Measurements from ENCODE around the gene CXCL6. TPM values are rescaled to one million over a fixed set of nuclear protein-coding genes. Genes with fewer than 3 reads are reported as not detected.

CXCL6 gene
- total RNA-seq, 1 experiment from 2014 or later = not detected

DNA sequence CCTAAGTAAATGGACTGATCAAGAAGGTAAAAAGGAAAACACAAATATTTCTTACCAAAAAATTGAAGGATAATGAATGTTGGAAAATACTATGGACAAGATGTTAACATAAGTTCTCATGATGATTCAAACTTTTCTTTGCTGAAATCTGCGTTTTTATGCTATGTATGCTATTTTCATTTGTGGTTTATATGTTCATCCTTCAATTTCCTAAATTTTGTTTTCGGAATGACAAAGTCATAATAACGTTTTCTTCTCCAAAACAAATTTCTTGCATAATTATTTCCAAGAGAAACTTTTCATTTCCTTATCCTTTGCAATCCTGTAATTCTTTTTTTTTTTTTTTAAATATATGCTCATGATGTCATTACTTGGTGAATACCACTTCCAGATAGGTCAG, 24.4 kb downstream of the CXCL6 start:
- in situ Hi-C loops (cut with HindIII; ENCODE audit: low pct_unique_long_range_greater_than_20kb, low sequenced_read_pairs) = no loop called here
- no peak for DNase-seq (ENCODE audit: low read depth)

GRCh38 chr4:73862322-73862721, 25.8 kb downstream of the CXCL6 start:
- in situ Hi-C loops (cut with HindIII; ENCODE audit: low pct_unique_long_range_greater_than_20kb, low sequenced_read_pairs) = no loop called here

DNA sequence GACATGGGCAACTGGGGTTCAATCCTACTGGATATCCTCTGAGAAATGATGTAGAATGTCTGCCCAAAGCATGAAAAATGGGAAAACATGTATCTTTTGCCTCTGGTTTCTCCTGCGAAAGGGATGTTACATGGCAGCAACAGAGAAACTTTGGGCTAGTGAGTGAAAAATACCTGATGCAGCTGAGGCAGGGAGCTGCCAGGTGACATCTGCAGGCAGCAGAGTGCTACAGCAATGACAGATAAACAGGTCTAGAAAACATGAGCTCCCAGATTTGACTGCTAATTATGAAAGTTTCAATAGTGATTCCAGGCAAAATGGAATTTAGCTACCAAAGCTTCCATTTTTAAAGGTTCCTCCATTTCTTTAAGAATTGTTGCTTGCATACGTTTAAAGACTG, 27.9 kb downstream of the CXCL6 start:
- DNase-seq (ENCODE audit: low read depth) = peak; percentile 19
- in situ Hi-C loops (cut with HindIII; ENCODE audit: low pct_unique_long_range_greater_than_20kb, low sequenced_read_pairs) = no loop called here

More at GRCh38 chr4:73862322-73862721, 25.8 kb downstream of the CXCL6 start:
- DNase-seq (ENCODE audit: low read depth) = no peak

GRCh38 chr4:73864961-73865360, 28.5 kb downstream of the CXCL6 start:
- no peak for DNase-seq (ENCODE audit: low read depth)
- in situ Hi-C loops (cut with HindIII; ENCODE audit: low pct_unique_long_range_greater_than_20kb, low sequenced_read_pairs) = no loop called here

- in situ Hi-C loops (cut with HindIII; ENCODE audit: low pct_unique_long_range_greater_than_20kb, low sequenced_read_pairs) = no loop called here
Observed at GRCh38 chr4:73865431-73866096, 29.1 kb downstream of the CXCL6 start.

DNA sequence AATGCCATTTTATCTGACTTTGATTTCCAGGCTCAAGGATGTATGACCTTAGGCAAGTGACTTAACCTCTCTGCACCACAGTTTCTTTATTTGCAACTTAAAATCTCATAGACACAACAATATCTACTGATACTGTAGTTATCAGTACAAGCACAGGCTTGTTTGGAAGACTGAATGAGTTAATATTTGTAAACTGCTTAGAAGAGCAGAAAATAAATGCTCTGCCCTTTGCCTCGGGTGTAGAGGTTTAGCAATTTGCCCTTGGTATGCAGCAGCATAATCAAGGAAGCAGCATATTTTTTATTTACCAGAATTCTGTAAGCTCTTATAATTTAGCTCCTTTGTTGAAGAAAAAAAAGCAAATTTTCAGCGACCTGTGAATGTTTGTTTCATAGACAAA, 29.8 kb downstream of the CXCL6 start:
- no peak for DNase-seq (ENCODE audit: low read depth)
- in situ Hi-C loops (cut with HindIII; ENCODE audit: low pct_unique_long_range_greater_than_20kb, low sequenced_read_pairs) = no loop called here

More at GRCh38 chr4:73865431-73866096, 29.1 kb downstream of the CXCL6 start:
- DNase-seq (ENCODE audit: low read depth) = no peak

- in situ Hi-C loops (cut with HindIII; ENCODE audit: low pct_unique_long_range_greater_than_20kb, low sequenced_read_pairs) = no loop called here
- no peak for DNase-seq (ENCODE audit: low read depth)
Observed at GRCh38 chr4:73867783-73868182, 31.3 kb downstream of the CXCL6 start.

DNA sequence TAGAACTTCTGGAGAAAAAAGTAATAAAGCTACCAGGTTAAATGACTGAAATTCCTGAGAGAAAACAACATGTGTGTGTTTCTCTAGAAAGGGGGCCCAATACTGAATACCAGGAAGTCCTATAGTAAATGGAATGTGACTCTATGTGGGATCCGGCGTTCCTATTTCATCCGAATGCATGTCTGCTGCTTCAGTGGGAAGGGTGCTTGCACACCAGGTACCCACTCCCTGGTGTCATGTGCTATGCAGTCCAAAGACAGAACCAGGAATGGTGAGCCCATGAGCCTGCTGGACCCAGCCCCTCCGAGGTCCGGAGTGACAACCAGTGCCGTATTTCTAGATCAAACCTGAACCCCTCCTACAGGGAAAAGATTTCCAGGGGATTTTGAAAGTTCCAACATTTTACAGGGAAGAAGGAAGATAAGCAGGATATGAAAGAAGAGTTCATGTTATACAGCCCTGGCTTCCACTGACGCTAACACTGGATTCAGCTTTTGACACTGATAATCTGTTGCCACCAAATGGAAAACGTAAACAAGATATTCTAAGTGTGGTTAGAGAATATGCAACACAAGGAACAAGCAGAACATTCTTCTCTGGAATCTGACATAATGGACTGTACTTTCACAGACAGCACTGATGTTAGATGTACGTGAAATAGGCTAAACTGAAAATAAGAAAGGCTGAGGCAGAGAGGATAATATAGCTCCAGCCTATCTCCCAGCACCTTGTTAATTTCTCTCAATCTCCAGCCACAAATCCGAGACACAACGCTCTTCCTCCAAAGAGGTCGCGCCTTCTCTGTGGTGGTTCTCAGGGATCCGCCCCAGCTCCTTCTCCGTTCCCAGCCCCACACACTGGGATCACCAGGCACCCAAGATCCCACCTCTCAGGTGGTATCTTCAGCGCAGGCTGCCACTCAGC, 32.0 kb downstream of the CXCL6 start:
- in situ Hi-C loops (cut with HindIII; ENCODE audit: low pct_unique_long_range_greater_than_20kb, low sequenced_read_pairs) = no loop called here
- DNase-seq (ENCODE audit: low read depth) = no peak

- DNase-seq (ENCODE audit: low read depth) = peak; percentile 33
- in situ Hi-C loops (cut with HindIII; ENCODE audit: low pct_unique_long_range_greater_than_20kb, low sequenced_read_pairs) = no loop called here
Observed at GRCh38 chr4:73869130-73870055, 32.9 kb downstream of the CXCL6 start, which contains the start of gene CXCL1. TSS of gene CXCL1 (plus strand) at chr4:73869393. CDS start at chr4:73869471, 78 bp downstream.

- peak; percentile 16 for DNase-seq (ENCODE audit: low read depth)
- in situ Hi-C loops (cut with HindIII; ENCODE audit: low pct_unique_long_range_greater_than_20kb, low sequenced_read_pairs) = no loop called here
Observed at GRCh38 chr4:73870260-73870659, 33.8 kb downstream of the CXCL6 start.

DNA sequence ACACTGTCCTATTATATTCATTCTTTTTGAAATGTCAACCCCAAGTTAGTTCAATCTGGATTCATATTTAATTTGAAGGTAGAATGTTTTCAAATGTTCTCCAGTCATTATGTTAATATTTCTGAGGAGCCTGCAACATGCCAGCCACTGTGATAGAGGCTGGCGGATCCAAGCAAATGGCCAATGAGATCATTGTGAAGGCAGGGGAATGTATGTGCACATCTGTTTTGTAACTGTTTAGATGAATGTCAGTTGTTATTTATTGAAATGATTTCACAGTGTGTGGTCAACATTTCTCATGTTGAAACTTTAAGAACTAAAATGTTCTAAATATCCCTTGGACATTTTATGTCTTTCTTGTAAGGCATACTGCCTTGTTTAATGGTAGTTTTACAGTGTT, 34.3 kb downstream of the CXCL6 start:
- DNase-seq (ENCODE audit: low read depth) = no peak
- in situ Hi-C loops (cut with HindIII; ENCODE audit: low pct_unique_long_range_greater_than_20kb, low sequenced_read_pairs) = no loop called here

DNA sequence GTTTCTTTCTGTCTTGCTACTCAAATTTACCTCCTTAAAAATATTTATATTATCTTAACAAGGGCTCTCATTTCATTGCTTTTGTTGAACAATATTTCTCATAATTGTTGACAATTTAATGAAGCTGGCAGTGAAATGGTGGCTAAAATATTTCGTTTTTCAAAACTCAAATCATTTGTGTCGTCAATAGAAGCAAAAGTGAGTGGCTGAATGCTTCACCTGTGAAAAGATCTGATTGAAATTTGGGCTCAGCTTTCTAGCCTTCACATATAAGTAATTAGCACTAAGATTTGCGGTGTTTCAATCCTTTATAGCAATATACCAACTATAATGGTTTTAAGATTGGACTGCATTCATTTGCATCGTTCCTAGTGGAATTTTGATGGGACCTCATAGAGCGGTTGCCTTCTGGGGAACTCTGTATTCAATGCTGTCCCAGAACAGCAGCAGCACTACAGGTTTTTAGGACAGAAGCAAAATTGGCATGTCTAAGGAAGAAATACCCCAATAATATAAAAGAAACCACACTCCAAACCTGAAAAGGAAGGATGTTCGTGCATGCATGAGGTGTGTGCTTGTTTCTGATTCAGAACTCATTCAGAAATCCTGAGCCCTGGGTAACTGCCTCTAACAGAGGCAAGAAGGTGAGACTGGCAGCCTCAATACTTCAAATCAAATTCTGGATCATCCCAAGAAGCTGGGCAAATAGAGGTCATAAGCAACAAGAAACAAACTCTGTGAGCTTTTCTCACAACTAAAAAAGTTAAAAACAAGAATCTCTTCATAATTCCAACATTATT, 35.2 kb downstream of the CXCL6 start:
- no peak for DNase-seq (ENCODE audit: low read depth)
- in situ Hi-C loops (cut with HindIII; ENCODE audit: low pct_unique_long_range_greater_than_20kb, low sequenced_read_pairs) = no loop called here

DNA sequence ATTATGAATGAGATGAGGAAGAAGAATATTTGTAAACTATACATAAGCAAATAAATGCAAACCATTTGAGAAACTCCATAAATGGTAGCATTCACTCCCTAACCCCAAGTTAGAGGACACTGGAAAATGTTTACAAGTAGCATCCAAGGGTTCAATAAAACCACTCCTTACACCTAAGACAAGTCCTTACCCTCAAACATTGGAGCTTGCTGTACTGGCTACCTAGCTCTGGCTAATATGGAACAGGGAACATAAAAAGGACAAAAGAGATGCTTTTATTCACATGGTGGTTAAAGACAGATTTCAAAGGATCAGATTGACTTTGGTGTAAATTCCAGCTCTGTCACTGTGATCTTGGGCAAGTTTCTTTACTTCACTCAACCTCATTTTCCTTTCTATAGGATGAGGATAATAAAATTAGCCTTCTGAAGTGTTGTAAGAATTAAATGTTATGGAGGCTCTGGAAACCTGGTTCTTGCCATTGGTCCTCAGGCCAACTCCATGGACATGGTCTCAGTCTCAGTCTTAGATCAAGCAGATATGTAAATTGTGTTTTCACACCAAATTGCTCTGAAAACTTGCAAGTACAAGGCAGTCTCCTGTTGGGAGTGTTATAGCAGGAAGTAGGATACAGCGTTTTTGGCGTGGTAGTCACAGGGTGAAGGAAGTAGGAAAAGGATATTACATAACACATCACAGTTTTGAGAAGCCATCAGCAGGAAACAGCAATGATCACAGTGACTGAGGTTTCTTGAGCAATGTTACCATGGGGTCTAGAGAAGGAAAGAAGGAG, 36.0 kb downstream of the CXCL6 start:
- in situ Hi-C loops (cut with HindIII; ENCODE audit: low pct_unique_long_range_greater_than_20kb, low sequenced_read_pairs) = no loop called here
- no peak for DNase-seq (ENCODE audit: low read depth)

DNA sequence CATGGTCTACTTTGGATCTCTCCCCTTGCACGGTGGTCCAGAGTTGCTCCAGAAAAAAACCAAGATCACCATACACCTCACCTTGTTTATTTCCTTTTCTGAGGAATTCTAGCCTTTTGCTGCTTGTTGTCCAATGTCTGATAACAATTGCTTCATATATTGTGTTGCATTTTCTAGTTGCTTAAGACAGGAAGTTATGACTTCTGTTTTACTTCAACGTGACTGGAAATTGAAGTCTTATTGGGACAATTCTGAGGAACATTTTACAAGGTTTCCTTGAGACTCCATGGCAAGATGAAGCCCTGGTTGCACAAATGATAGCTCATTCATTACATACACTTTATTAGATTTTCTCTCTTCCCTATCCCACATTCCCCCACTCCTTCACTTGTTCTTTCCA, 37.9 kb downstream of the CXCL6 start:
- in situ Hi-C loops (cut with HindIII; ENCODE audit: low pct_unique_long_range_greater_than_20kb, low sequenced_read_pairs) = no loop called here
- DNase-seq (ENCODE audit: low read depth) = no peak

GRCh38 chr4:73875401-73875800, 38.9 kb downstream of the CXCL6 start:
- DNase-seq (ENCODE audit: low read depth) = no peak
- in situ Hi-C loops (cut with HindIII; ENCODE audit: low pct_unique_long_range_greater_than_20kb, low sequenced_read_pairs) = no loop called here

DNA sequence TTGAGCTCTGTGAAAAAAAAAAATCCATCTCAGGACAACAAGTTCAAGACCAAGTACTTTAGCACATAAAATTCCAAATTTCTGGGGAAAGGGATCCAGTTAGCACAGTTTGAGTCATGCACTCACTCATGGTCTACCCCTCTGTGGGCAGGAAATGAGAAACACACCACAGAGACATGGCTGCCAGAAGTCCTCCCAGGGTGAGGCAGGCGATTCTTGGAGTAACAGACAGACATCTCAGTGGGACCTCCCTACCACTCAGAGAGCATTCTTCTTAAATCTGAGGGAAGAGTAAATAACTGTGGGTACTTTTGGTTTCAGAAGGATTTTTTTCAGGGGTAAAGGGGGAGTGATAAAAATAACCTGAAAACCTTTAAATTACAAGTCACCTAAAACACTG, 46.8 kb downstream of the CXCL6 start:
- DNase-seq (ENCODE audit: low read depth) = no peak
- in situ Hi-C loops (cut with HindIII; ENCODE audit: low pct_unique_long_range_greater_than_20kb, low sequenced_read_pairs) = no loop called here
